ENCODE data around the gene PAQR3. TPM values are rescaled to one million over a fixed set of nuclear protein-coding genes. Genes with fewer than 3 reads are reported as not detected.

The PAQR3 gene

Small RNA genes lying within 50 kb of the gene (small RNA-seq; reads per million reads assigned to genes)
- not detected for gene RN7SL127P (ENCODE audit: insufficient read depth)
